Fibroblast of skin of right biceps (primary cell): Measurements from ENCODE around the gene TLE3.

ENCODE experiments used
- DNase-seq: peaks from one replicate; pipeline ENCODE4 v3.0.0-alpha.2; 2013

TLE3 gene

GRCh38 chr15:70047386-70048197, 50.1 kb downstream of the TLE3 start:
- peak; percentile 76 for DNase-seq

GRCh38 chr15:70046679-70047369, 50.9 kb downstream of the TLE3 start:
- no peak for DNase-seq

GRCh38 chr15:70045045-70045444, 52.7 kb downstream of the TLE3 start:
- peak; percentile 85 for DNase-seq

- DNase-seq, result no peak
Observed at GRCh38 chr15:70044168-70044567, 53.5 kb downstream of the TLE3 start.

- DNase-seq, result no peak
Observed at GRCh38 chr15:70043590-70043989, 54.1 kb downstream of the TLE3 start.

- DNase-seq, result no peak
Observed at GRCh38 chr15:70042553-70043214, 55.0 kb downstream of the TLE3 start.

GRCh38 chr15:70039917-70040316, 57.8 kb downstream of the TLE3 start:
- no peak for DNase-seq

GRCh38 chr15:70038730-70039392, 58.9 kb downstream of the TLE3 start:
- no peak for DNase-seq

- DNase-seq, result no peak
Observed at GRCh38 chr15:70037292-70037640, 60.5 kb downstream of the TLE3 start.

- DNase-seq, result no peak
Observed at GRCh38 chr15:70036585-70037291, 61.0 kb downstream of the TLE3 start.

- DNase-seq, result no peak
Observed at GRCh38 chr15:70035719-70036077, 62.0 kb downstream of the TLE3 start.

- no peak for DNase-seq
Observed at GRCh38 chr15:70035051-70035718, 62.5 kb downstream of the TLE3 start.

- DNase-seq, result no peak
Observed at GRCh38 chr15:70034596-70034995, 63.1 kb downstream of the TLE3 start.

- no peak for DNase-seq
Observed at GRCh38 chr15:70034141-70034540, 63.6 kb downstream of the TLE3 start.

GRCh38 chr15:70033529-70034140, 64.1 kb downstream of the TLE3 start:
- DNase-seq, result peak; percentile 90

GRCh38 chr15:70033109-70033508, 64.6 kb downstream of the TLE3 start:
- DNase-seq, result no peak

- no peak for DNase-seq
Observed at GRCh38 chr15:70032509-70032908, 65.2 kb downstream of the TLE3 start.

- no peak for DNase-seq
Observed at GRCh38 chr15:70031713-70032112, 66.0 kb downstream of the TLE3 start.

- no peak for DNase-seq
Observed at GRCh38 chr15:70031261-70031660, 66.5 kb downstream of the TLE3 start.

GRCh38 chr15:70030851-70031250, 66.9 kb downstream of the TLE3 start:
- no peak for DNase-seq

- DNase-seq, result no peak
Observed at GRCh38 chr15:70029297-70029701, 68.4 kb downstream of the TLE3 start.

- DNase-seq, result no peak
Observed at GRCh38 chr15:70027518-70027917, 70.2 kb downstream of the TLE3 start.
